H1 (cell line): ENCODE results near the gene GREB1.

Experiments
- BRCA1 ChIP-seq: IDR thresholded peaks from 2 replicates; pipeline ENCODE4 v1.6.1; 2012; ENCODE audit warnings: low read depth, low read length, improper control_type of control experiment
- CTCF ChIP-seq, 3 experiments: IDR thresholded peaks; 1 replicate in 2 of 3; 2 replicates in 1 of 3; pipeline versions ENCODE4 v1.5.1 to v1.6.1; 2011; ENCODE audit warnings: low read length in 3 of 3, mild to moderate bottlenecking in 3 of 3, inconsistent platforms in 2 of 3, low read depth in 1 of 3, moderate library complexity in 1 of 3; ENCODE audit not compliant: insufficient read depth in 1 of 3; ENCODE audit errors: control extremely low read depth in 1 of 3
- POLR2A ChIP-seq, 2 experiments: IDR thresholded peaks; 1 replicate in 1 of 2; 2 replicates in 1 of 2; pipeline ENCODE4 v1.6.1; 2011; ENCODE audit warnings: low read depth in 2 of 2, low read length in 2 of 2, mild to moderate bottlenecking in 2 of 2; ENCODE audit errors: control extremely low read depth in 1 of 2
- POLR2AphosphoS5 ChIP-seq: IDR thresholded peaks from 2 replicates; pipeline ENCODE4 v1.6.1; 2011; ENCODE audit warnings: low read depth, low read length
- RBBP5 ChIP-seq: IDR thresholded peaks from 2 replicates; pipeline ENCODE4 v1.7.1; 2012; ENCODE audit warnings: low read depth, mild to moderate bottlenecking, inconsistent platforms, low read length, moderate library complexity, borderline replicate concordance
- YY1 ChIP-seq: IDR thresholded peaks from 2 replicates; pipeline ENCODE4 v1.6.1; 2011; ENCODE audit warnings: low read depth, mild to moderate bottlenecking, low read length
- ZNF274 ChIP-seq: IDR thresholded peaks from 2 replicates; pipeline ENCODE4 v1.7.0; 2012; ENCODE audit warnings: low read length, borderline replicate concordance; ENCODE audit errors: extremely low read depth

- TF ChIP-seq RBBP5 = no peak
- no peak for TF ChIP-seq POLR2AphosphoS5
- no peak for TF ChIP-seq BRCA1
- TF ChIP-seq YY1 = no peak
- TF ChIP-seq CTCF (IDR thresholded peaks at IDR 0.05; ENCODE audit: control extremely low read depth in 1 of 3, insufficient read depth in 1 of 3, low read depth in 1 of 3, low read length in 3 of 3) = no peak
- TF ChIP-seq ZNF274 = no peak
- TF ChIP-seq POLR2A (IDR thresholded peaks at IDR 0.05; ENCODE audit: control extremely low read depth in 1 of 2, low read depth in 2 of 2, low read length in 2 of 2) = no peak
Observed at GRCh38 chr2:11502740-11503292, 31.0 kb upstream of the GREB1 start.
